HEK293 (cell line): Measurements from ENCODE around the gene HLA-C.

Source experiments
- ZNF274 ChIP-seq, 2 experiments: fragments of 200-500 bp in 1 of 2; fragments of 450-650 bp in 1 of 2; sonication (Bioruptor generic) in 1 of 2; formaldehyde crosslinking in 1 of 2; IDR thresholded peaks; 2 replicates each; pipeline versions ENCODE4 v1.5.1 to v1.6.1; 2014 to 2016; ENCODE audit warnings: borderline replicate concordance in 1 of 2, inconsistent platforms in 1 of 2, low read length in 1 of 2, missing biosample characterization in 1 of 2, missing genetic modification characterization in 1 of 2
- ZNF776 ChIP-seq: fragments of 450-650 bp; formaldehyde crosslinking; IDR thresholded peaks from 2 replicates; pipeline ENCODE4 v1.5.0; 2017; ENCODE audit warnings: missing biosample characterization, missing genetic modification characterization, borderline replicate concordance

- TF ChIP-seq ZNF274 (IDR thresholded peaks at IDR 0.05; ENCODE audit: low read length) (no peak), ZNF274 (tag by site-specific recombination; IDR thresholded peaks at IDR 0.05; ENCODE audit: borderline replicate concordance) (no peak), ZNF776 (tag by site-specific recombination) (no peak)
Measured at GRCh38 chr6:31299511-31299910, 27.6 kb upstream of the HLA-C start.
